ENCODE measurements around the gene FAM229A. TPM values are rescaled to one million over a fixed set of nuclear protein-coding genes. Genes with fewer than 3 reads are reported as not detected.

FAM229A gene
- total and polyA plus RNA-seq, 2 of the 8 experiments (the other 6 are each of a cell fraction or from before 2014, with no cell fraction given) = 4.1 to 4.2 TPM

- H3K4me1 ChIP-seq (replicated peaks in 1 of 4; ENCODE audit: control insufficient read depth in 3 of 4, insufficient read depth in 4 of 4, low read length in 3 of 4) = peaks cover 0 to 8% (median 3%) of the 10 kb centered on the region in 4 experiments; a peak in 4 of 7 replicates
- H3K27ac ChIP-seq (ENCODE audit: low read depth, low read length) = no peak overlapping the region
- H3K23ac ChIP-seq (ENCODE audit: insufficient read length) = no peak overlapping the region
- H3K18ac ChIP-seq (ENCODE audit: extremely low read depth, low read length) = no peak overlapping the region
- H4K5ac ChIP-seq (ENCODE audit: insufficient read length, low read depth, low read length) = no peak overlapping the region
- ChIA-PET POLR2A (ENCODE audit: partially characterized antibody) (interaction anchor here (0.9 to 1.2 kb wide), 2 partner anchors 19 to 40 kb away, joined by 3 to 4 read pairs; no protein-coding TSS in a partner anchor), CTCF (ENCODE audit: partially characterized antibody) (interaction anchor here (0.9 to 1.2 kb wide), 2 partner anchors 9 to 10 kb away, joined by 5 read pairs; no protein-coding TSS in a partner anchor)
- H4K91ac ChIP-seq (replicated peaks; ENCODE audit: insufficient read length, low read length) = no peak overlapping the region
- H3K27me3 ChIP-seq (replicated peaks in 1 of 4; ENCODE audit: control insufficient read depth in 3 of 4, extremely low read depth in 1 of 4, insufficient read depth in 3 of 4, low read length in 3 of 4) = no peaks in the 10 kb centered on the region
- H2BK120ac ChIP-seq (replicated peaks; ENCODE audit: low read depth, low read length) = no peak overlapping the region
- H3K4me2 ChIP-seq (ENCODE audit: insufficient read depth in 1 of 2, low read depth in 2 of 2, low read length in 2 of 2) = no peak overlapping the region
- H2BK12ac ChIP-seq (ENCODE audit: low read depth, low read length) = no peak overlapping the region
- no peak overlapping the region for H3K4me3 ChIP-seq (ENCODE audit: extremely low read depth in 1 of 4, insufficient read depth in 2 of 4, low read depth in 3 of 4, low read length in 4 of 4)
- H3K14ac ChIP-seq (ENCODE audit: insufficient read length) = no peak overlapping the region
- FAIRE-seq = no peak
- H2BK20ac ChIP-seq (ENCODE audit: low read length) = no peak overlapping the region
- H3K4ac ChIP-seq (replicated peaks; ENCODE audit: insufficient read length, low read depth, low read length) = no peak overlapping the region
- H3K9ac ChIP-seq (replicated peaks in 1 of 4; ENCODE audit: extremely low read depth in 1 of 4, low read depth in 3 of 4, low read length in 3 of 4) = no peak overlapping the region
- H2AFZ ChIP-seq (ENCODE audit: low read length) = no peak overlapping the region
- WGBS, 2 experiments (ENCODE audit: extremely low coverage in 1 of 2, insufficient coverage in 1 of 2, insufficient read length in 1 of 2, insufficient replicate concordance in 2 of 2, low coverage in 1 of 2, low lambda C conversion rate in 2 of 2, missing lambda C conversion rate in 1 of 2) = 86% methylated on average over 8 of the region's 8 CpGs; no CpG with 5 or more reads in 1 of the 2 experiments
- no peak overlapping the region for H2AK5ac ChIP-seq (ENCODE audit: low read depth, low read length)
- TF ChIP-seq RXRA (IDR thresholded peaks at IDR 0.05; ENCODE audit: insufficient read depth, low read depth, low read length) (no peak), CTCF (IDR thresholded peaks at IDR 0.05; ENCODE audit: control extremely low read depth in 1 of 3, insufficient read depth in 1 of 3, low read depth in 1 of 3, low read length in 3 of 3) (no peak), RBBP5 (IDR thresholded peaks at IDR 0.05; ENCODE audit: borderline replicate concordance, low read depth, low read length) (no peak), RNF2 (IDR thresholded peaks at IDR 0.05; ENCODE audit: borderline replicate concordance, low read depth, low read length, missing control alignments, poor library complexity, severe bottlenecking) (no peak), SRF (IDR thresholded peaks at IDR 0.05; ENCODE audit: low read depth, low read length) (no peak)
- no peaks in the 10 kb centered on the region for H3K9me3 ChIP-seq (ENCODE audit: insufficient read depth in 2 of 2, low read depth in 1 of 2, low read length in 1 of 2)
- H3K79me1 ChIP-seq (ENCODE audit: low read depth, low read length) = peaks cover 7% of the 10 kb centered on the region
- peaks cover 4% of the 10 kb centered on the region; the same call in 1 of the 2 replicates for H3K23me2 ChIP-seq (ENCODE audit: low read depth, low read length)
- H3K79me2 ChIP-seq (ENCODE audit: control insufficient read depth in 1 of 2, insufficient read depth in 2 of 2, low read length in 2 of 2) = peaks cover 4 to 32% of the 10 kb centered on the region in 2 experiments
- no peak overlapping the region for H2BK5ac ChIP-seq (ENCODE audit: low read depth, low read length)
- DNase-seq (ENCODE audit: low read depth in 1 of 2, low spot score in 2 of 2) = no peak
- no peak overlapping the region for H3K56ac ChIP-seq (replicated peaks; ENCODE audit: insufficient read length, low read depth, low read length)
- peaks cover 8 to 20% (median 18%) of the 10 kb centered on the region in 4 experiments; a peak in 6 of 8 replicates for H3K36me3 ChIP-seq (ENCODE audit: control insufficient read depth in 2 of 4, insufficient read depth in 4 of 4, low read length in 3 of 4)
- peaks cover 0 to 9% of the 10 kb centered on the region in 2 experiments for H4K20me1 ChIP-seq (replicated peaks in 1 of 2; ENCODE audit: control insufficient read depth in 1 of 2, insufficient read depth in 2 of 2, low read length in 2 of 2)
- H4K8ac ChIP-seq (ENCODE audit: extremely low read depth, insufficient read depth, low read length) = no peak overlapping the region
- no peak overlapping the region for H2BK15ac ChIP-seq (ENCODE audit: low read length)
Observed at GRCh38 chr1:32390904-32391870, 28.9 kb upstream of the FAM229A start.
